Measurements from ENCODE around the gene FERD3L. TPM values are rescaled to one million over a fixed set of nuclear protein-coding genes. Genes with fewer than 3 reads are reported as not detected.

The FERD3L gene
- total and polyA plus RNA-seq, 2 donors from 2014 or later = not detected

DNA sequence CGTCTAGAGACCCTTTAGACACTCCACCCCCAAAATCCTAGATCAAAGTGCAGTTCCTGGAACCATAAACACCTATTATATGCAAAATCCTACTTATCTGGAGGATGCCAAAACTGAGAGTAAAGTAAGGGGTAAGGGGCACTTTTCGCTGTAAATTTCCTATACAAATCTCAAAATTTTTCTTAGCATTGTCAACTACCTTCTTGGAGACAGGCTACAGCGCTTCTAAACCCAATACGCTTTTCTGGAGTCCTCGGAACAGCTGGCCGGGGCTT lies 38.2 kb downstream of the FERD3L start:
- Histone ChIP-seq H3K36me3 (ENCODE audit: control insufficient read depth in 2 of 3, insufficient read depth in 3 of 3, low read length in 3 of 3) (no peaks in the 10 kb centered on the region), H3K9me3 (ENCODE audit: control insufficient read depth in 2 of 3, insufficient read depth in 1 of 3, low read length in 3 of 3) (no peaks in the 10 kb centered on the region), H3K27me3 (ENCODE audit: control insufficient read depth, insufficient read depth, low read length) (peaks cover 55% of the 10 kb centered on the region), H3K9ac (ENCODE audit: low read length in 3 of 3) (no peak overlapping the region), H3K4me1 (ENCODE audit: control insufficient read depth in 2 of 3, insufficient read depth in 2 of 3, low read depth in 1 of 3, low read length in 3 of 3) (peaks cover 0 to 6% (median 0%) of the 10 kb centered on the region in 3 donors), H3K4me3 (ENCODE audit: low read length in 3 of 3) (peak overlapping the region; percentile 60 to 73 (median 63)), H3K27ac (ENCODE audit: low read depth in 2 of 2, low read length in 2 of 2) (no peak overlapping the region)
- DNase-seq = no peak
- intact Hi-C loops (cut with DNase I) = no loop called here
- TF ChIP-seq, protein P1, sequence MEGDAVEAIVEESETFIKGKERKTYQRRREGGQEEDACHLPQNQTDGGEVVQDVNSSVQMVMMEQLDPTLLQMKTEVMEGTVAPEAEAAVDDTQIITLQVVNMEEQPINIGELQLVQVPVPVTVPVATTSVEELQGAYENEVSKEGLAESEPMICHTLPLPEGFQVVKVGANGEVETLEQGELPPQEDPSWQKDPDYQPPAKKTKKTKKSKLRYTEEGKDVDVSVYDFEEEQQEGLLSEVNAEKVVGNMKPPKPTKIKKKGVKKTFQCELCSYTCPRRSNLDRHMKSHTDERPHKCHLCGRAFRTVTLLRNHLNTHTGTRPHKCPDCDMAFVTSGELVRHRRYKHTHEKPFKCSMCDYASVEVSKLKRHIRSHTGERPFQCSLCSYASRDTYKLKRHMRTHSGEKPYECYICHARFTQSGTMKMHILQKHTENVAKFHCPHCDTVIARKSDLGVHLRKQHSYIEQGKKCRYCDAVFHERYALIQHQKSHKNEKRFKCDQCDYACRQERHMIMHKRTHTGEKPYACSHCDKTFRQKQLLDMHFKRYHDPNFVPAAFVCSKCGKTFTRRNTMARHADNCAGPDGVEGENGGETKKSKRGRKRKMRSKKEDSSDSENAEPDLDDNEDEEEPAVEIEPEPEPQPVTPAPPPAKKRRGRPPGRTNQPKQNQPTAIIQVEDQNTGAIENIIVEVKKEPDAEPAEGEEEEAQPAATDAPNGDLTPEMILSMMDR (IDR thresholded peaks at IDR 0.05; ENCODE audit: borderline replicate concordance, extremely low read depth, insufficient read depth) = no peak
- FAIRE-seq = no peak

DNA sequence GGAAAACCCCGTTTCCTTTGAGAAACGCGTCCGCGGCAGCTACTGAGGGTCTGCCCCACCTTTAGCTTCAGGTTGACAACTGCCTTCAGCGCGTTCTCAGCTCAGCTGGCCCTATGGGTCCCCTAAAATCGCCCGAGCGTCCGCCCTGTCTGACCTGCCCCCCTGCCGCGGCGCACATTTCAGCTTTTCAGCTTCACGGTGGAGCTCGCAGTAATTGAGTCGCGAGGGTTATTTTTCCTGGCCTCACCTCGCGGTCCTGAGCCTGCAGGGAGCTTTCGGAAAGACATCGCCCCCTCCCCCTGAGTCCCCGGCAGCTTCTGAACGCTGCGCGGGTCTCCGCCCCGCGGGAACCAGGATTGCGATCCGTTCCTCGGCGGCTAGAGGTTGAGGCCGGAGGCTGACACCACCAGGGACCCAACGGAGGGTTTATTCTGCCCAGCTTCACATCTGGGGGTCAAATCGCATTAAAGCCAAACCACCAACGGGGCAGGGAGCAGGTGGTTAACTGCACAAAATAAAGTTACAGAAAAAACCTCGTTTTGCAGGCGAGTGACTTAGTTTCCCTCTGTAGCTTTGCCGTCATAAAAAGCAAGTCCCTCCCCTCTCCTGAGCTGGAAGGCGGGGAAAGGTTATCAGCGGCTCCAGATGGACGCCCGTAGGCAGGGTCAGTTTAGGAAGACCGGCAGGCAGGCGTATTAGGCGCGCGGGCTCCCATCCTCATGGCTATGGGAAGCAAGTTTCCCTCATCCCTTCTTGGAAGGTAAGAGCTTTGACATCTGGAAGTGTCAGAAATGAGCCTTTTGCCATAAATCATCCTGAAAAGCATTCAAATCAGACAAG lies 38.8 kb downstream of the FERD3L start:
- Histone ChIP-seq H3K4me3 (ENCODE audit: low read length in 3 of 3) (peak overlapping the region in 2 of 3 donors; percentile 60 to 73), H3K9ac (ENCODE audit: low read length in 3 of 3) (no peak overlapping the region)
- intact Hi-C loops (cut with DNase I) = no loop called here

GRCh38 chr7:19105546-19105945 lies 39.7 kb downstream of the FERD3L start:
- no peaks in the 10 kb centered on the region for H3K9me3 ChIP-seq (ENCODE audit: control insufficient read depth in 2 of 3, insufficient read depth in 1 of 3, low read length in 3 of 3)
- H3K36me3 ChIP-seq (ENCODE audit: control insufficient read depth in 2 of 3, insufficient read depth in 3 of 3, low read length in 3 of 3) = no peaks in the 10 kb centered on the region
- no peak overlapping the region for H3K27ac ChIP-seq (ENCODE audit: low read depth in 2 of 2, low read length in 2 of 2)
- H3K9ac ChIP-seq (ENCODE audit: low read length in 3 of 3) = no peak overlapping the region
- intact Hi-C loops (cut with DNase I) = no loop called here
- peaks cover 49% of the 10 kb centered on the region for H3K27me3 ChIP-seq (ENCODE audit: control insufficient read depth, insufficient read depth, low read length)
- TF ChIP-seq, protein P1 (IDR thresholded peaks at IDR 0.05; ENCODE audit: borderline replicate concordance, extremely low read depth, insufficient read depth) = no peak
- peaks cover 0 to 6% (median 0%) of the 10 kb centered on the region in 3 donors for H3K4me1 ChIP-seq (ENCODE audit: control insufficient read depth in 2 of 3, insufficient read depth in 2 of 3, low read depth in 1 of 3, low read length in 3 of 3)
- peak in 1 of 5 donors; percentile 3 for DNase-seq
- no peak overlapping the region for H3K4me3 ChIP-seq (ENCODE audit: low read length in 3 of 3)
- FAIRE-seq = no peak

More for the DNA sequence above, 38.8 kb downstream of the FERD3L start:
- TF ChIP-seq, protein P1 (IDR thresholded peaks at IDR 0.05; ENCODE audit: borderline replicate concordance, extremely low read depth, insufficient read depth) = no peak
- Histone ChIP-seq H3K9me3 (ENCODE audit: control insufficient read depth in 2 of 3, insufficient read depth in 1 of 3, low read length in 3 of 3) (no peaks in the 10 kb centered on the region), H3K27me3 (ENCODE audit: control insufficient read depth, insufficient read depth, low read length) (peaks cover 56% of the 10 kb centered on the region), H3K36me3 (ENCODE audit: control insufficient read depth in 2 of 3, insufficient read depth in 3 of 3, low read length in 3 of 3) (no peaks in the 10 kb centered on the region), H3K4me1 (ENCODE audit: control insufficient read depth in 2 of 3, insufficient read depth in 2 of 3, low read depth in 1 of 3, low read length in 3 of 3) (peaks cover 0 to 6% (median 0%) of the 10 kb centered on the region in 3 donors), H3K27ac (ENCODE audit: low read depth in 2 of 2, low read length in 2 of 2) (no peak overlapping the region)
- DNase-seq (peak in 4 of 5 donors; percentile 19 to 60 (median 42)), FAIRE-seq (no peak)

All from kidney (tissue), 14 donors.